Medulla oblongata (tissue), 1 donor: ENCODE measurements around the gene SAE1.
"Not testable (repeated sequence)": the region's sequence is repeated elsewhere in the genome, so short reads cannot be mapped to it uniquely, and the experiment has no call there.

Experiments used
- DNase-seq: peaks from one replicate; pipeline ENCODE4 v3.0.0-alpha.2; 2015; ENCODE audit errors: extremely low spot score

SAE1 gene

DNA sequence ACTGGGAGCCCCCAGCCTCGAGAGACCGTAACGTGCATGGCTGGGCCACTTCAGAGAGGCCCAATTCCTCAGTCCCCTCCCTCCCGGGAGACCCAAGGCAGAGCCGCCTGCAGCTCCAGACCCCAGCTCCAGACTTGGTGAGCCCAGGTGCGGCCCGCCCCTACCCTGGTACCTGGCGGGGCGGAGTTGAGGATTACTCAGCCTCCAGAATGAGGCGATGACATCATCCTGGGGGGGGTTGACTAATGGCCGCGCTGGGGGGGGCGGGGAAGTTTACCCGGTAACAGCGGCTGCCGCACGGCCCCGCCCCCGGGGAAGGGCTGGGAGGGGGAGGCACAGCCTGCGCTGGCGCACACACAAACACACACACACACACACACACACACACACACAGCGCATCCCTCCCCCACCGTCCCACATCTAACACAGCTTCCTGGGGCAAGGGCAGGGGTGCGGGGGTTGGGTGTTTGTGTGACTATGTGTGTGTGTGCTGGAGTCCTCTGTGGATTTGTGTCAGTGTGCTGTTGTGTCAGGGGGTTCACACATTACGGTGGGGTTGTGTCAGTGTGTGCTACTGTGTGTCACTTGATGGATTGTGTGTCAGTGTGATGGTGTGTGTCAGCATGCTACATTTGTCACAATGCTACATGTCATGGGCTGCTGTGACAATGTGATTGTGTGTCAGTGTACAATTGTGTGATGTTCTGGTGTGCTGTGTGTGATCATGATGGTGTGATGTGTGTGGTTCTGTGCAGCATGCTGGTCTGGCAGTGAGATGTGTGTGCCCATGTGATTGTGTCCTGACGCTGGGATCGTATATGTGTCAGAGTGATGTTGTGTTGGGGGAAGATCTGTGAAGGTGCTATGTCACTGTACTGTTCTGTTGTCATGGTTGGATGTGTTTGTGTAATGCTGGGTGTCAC, 110.6 kb downstream of the SAE1 start:
- no peak for DNase-seq

DNA sequence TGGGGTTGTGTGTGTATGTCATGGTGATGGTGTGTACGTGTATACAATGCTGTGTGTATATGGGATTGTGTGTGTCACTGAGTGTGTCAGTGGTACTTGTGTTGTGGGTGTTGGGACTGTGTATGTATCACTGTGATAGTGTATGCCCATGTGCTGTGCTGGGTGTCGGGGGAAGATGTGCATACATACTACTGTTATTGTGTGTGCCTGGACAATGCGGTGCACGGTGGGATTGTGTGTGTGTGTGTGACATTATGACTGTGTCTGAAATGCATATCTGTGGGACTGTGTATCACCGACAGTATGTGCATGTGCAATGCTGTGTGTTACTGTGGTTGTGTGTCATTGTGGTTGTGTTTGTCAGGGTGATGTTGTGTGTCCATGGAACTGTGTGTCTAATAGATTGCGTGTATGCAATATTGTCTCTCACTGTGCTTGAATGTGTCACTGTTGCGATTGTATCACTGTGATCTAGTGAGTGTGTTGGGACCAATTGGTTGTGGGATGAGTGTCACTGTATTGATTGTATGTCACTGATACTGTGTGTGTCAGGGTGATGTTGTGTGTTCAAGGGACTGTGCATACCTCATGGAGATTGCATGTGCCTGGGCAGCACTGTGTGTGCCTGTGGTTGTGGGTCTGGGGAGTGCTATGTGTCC, 111.4 kb downstream of the SAE1 start:
- DNase-seq, result no peak

DNA sequence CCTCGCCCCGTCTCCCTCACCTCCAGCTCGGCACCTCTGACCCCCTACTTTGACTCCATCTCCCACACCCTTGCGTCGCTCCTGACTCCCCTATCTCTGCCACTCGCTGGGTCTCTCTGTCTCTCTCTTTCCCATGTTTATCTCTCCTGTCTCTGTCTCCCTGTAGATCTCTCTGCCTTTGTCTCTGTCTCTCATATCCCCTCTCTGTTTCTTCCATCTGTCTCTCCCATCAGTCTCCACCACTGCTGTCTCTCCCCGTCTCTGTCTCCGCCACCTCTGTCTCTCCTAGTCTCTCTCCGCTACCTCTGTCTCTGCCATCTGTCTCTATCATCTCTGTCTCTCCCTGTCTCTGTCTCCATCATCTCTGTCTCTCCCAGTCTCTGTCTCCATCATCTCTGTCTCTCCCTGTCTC, 112.7 kb downstream of the SAE1 start:
- DNase-seq, result no peak

DNA sequence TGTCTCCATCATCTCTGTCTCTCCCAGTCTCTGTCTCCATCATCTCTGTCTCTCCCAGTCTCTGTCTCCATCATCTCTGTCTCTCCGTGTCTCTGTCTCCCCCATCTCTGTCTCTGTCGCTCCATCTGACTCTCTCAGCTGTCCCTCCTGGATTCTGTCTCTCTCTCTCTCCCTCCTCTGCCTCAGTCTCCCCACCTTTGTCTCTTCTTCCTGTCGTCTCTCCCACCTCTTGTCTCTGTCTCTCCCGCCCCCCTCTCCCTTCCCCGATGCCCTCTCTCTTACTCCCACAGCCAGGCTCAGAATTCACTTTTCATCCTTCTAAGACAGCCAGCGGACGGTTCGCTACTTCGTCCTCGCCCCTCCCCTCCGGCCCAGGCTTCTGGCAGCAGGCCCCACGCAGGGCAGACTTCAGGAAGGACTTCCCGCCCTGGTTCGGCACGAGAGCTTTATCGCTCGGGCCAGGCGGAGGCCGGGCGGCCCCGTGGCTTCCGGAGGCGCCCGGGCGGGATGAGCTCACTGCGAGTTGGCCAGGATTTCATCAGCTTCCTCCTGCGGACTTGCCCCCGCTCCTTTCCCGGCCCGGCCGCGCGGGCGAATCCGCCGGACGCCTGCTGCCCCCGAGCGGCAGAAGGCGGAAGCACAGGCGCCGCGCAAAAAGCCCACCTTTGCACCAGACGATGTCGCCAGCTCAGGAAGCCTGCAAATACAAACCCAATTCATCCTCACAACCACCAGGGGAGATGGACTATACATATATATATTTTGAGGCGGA, 113.3 kb downstream of the SAE1 start:
- DNase-seq, result peak; percentile 85

DNA sequence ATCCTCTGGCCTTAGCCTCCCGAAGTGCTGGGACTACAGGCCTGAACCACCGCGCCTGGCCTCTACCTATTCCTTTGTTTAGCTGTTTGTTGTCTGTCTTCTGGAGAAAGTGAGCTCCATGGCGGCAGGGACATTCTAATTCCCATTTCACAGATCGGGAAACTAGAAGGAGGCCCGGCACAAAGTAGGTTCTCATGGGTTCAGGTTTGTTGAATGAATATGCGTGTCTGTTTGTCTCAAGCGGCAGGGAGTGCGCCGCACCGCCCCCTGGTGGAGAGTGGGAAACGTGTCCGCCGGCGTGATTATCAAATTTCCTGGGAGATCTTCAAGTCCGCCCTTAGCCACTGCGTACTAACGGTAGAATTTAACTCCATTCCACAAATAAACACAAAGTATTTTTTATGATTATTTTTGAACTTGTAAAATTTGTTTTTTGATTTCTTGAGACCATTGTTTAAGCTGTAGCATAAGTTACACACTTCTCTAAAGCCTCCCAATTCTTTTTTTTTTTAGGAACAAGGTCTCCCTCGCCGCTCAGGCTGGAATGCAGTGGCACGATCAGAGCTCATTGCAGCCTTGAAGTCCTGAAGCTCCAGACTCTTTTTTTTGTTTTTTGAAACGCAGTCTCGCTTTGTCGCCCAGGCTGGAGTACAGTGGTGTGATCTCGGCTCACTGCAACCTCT, 116.8 kb downstream of the SAE1 start:
- DNase-seq, result peak; percentile 79

DNA sequence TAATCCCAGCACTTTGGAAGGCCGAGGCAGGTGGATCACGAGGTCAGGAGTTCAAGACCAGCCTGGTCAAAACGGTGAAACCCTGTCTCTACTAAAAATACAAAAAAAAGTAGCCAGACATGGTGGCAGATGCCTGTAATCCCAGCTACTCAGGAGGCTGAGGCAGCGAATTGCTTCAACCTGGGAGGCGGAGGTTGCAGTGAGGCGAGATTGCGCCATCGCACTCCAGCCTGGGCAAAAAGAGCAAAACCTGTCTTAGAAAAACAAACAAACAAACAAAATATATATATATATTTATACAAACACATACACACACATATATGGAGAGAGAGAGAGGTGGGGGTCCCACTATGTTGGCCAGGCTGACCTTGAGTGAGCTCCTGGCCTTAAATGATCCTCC, 122.4 kb downstream of the SAE1 start:
- not testable (repeated sequence) for DNase-seq

DNA sequence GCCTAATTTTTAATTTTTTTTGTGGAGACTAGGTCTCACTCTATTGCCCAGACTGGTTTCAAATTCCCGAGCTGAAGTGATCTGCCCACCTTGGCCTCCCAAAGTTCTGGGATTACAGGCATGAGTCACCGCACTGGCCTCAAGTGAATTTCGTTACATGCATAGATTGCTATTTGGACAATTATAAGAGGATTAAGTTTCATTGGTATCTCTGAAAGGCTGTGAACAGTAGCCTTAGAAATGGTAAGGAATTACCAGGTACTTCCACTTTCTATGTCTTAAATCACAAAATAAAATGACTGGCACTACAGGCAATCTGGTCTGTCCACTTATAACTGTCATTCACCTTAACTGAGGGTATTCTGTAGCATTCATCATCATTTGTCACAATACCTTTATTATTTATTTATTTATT, 122.8 kb downstream of the SAE1 start:
- DNase-seq, result no peak

DNA sequence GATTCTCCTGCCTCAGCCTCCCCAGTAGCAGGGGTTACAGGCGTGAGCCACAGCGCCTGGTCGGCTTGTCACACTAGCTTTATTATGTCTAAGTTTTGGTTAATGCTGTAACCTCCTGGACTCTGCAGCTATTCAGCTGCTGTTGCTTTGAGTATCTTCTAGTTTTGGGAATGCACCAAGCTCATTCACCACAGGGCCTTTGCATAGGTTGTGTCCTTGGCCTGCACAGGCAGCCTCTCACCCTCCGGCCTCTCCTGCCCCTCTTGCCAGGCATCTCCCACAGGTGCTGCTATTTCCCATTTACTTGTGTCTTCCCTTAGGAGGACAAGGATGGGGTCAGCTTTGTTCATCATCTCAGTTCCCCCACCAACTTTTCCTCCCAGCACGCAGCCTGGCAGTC, 123.3 kb downstream of the SAE1 start:
- no peak for DNase-seq

DNA sequence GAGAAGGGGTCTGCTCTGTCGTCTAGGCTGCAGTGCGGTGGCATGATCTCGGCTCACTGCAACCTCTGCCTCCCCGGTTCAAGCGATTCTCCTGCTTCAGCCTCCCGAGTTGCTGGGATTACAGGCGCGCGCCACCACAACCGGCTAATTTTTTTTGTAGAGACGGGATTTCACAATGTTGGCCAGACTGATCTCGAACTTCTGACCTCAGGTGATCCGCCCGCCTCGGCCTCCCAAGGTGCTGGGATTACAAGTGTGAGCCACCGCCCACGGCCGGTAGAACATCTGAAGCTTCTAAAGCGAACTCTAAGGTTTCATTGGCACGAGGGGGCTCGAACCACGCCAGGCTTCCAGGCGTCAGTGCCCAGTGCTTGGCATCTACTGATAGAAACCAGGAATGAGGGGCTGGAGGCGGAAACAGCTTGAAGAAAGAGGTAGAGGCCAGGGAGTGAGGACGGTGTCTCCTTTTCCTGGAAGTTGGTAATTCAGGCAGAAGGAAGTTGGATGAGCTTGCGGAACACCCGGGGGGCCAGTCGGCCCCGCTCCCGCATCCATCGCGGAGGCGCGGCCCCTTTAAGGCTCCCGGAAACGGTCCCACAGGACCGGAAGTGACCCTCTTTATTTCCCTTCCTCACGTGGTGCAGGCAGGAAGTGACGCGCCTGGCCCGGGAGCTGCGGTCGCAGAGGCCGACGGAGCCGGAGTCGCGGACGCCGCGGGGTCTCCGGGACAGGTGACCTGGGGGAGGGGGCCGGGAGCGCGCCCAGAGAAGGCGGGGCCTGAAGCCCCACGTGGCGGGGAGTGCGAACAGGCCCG, 125.5 kb downstream of the SAE1 start, which contains the start of gene CCDC9:
TSS of gene CCDC9 (plus strand) at position 647 of the 814 bp plus-strand sequence. CDS start 1,876 bp downstream, outside the sequence.
- peak; percentile 97 for DNase-seq

DNA sequence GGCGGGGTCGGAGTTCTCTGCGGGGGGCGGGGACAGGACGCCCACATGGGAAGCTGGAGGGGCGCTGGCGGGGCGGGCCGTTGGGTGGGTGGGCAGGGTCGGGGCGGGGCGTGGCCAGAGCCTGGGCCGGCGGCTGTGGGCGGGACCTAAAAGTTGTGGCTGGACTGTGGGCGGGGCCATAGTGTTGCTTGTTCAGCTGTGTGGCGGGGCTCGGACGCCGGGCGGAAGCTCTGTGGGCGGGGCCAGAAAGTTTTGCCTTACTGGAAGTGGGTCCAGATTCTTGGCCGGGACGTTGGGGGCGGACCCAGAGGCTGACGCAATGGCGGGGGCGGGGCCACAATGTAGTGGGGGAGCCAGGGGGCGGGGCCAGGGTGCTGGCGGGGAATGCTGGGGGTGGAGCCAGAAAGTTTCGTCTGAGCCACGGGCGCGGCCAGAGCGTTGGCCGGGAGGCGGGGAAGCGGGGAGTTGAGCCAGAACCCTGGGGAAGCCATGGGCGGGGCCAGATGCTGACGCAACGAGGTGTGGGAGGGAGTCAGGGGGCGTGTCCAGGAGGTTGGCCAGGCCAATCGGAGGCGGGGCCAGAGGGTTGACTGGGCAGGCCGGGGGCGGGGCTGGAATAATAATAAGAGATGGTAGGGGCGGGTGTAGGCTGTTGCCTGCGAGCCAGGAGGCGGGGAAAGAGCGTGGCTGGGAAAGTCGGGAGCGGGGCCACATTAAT, 126.2 kb downstream of the SAE1 start:
- peak; percentile 99 for DNase-seq

DNA sequence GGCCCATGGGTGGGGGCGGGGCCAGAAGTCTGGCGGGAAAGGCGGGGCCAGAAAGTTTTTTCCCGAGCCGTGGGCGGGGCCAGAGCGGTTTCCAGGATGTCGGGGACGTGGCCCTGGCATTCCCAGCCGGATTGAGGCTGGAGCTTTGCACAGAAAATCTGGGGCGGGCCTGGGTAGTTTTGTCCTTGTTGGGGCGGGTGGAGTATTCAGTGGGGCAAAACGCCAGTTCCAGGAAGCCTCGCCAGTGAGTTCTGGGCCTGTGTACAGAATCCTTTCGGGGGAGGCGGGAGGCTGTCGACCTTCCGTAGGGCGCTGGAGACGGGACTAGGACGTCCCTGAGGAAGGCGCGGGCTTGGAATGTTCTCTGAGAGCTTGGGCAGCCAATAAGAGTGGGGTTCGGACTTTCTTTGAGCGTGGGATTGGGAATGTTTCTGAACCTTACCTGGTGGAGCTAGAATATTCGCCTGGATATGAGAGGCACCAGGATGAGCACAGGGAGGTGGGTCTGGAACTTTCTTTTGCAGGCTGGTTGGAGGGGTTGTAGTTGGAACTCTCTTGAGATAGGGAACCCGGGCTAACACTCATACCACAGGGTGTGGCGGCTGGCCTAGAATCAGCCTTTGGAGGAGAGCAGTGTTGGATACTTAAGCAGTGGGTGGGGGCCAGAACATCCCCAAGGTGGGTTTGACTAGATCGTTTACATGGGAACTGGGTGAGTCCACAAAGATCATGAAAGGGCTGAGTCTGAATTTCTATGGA, 127.0 kb downstream of the SAE1 start:
- no peak for DNase-seq

DNA sequence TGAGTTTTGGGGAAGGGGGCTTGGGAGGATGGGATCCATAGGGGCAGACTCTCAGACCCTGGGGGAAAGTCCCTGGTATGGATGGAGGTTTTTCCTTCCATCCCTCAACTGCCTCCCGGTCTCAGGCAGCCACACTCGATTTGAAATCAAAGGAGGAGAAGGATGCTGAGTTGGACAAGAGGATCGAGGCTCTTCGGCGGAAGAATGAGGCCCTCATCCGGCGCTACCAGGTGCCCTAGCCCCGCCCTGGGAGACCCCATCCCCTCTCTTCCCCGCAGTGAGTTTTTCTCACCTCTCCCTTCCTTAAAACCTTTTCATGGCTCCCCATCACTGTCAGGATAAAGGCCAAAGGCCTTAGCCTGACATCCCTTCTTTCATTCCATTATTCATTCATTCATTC, 127.8 kb downstream of the SAE1 start:
- no peak for DNase-seq

DNA sequence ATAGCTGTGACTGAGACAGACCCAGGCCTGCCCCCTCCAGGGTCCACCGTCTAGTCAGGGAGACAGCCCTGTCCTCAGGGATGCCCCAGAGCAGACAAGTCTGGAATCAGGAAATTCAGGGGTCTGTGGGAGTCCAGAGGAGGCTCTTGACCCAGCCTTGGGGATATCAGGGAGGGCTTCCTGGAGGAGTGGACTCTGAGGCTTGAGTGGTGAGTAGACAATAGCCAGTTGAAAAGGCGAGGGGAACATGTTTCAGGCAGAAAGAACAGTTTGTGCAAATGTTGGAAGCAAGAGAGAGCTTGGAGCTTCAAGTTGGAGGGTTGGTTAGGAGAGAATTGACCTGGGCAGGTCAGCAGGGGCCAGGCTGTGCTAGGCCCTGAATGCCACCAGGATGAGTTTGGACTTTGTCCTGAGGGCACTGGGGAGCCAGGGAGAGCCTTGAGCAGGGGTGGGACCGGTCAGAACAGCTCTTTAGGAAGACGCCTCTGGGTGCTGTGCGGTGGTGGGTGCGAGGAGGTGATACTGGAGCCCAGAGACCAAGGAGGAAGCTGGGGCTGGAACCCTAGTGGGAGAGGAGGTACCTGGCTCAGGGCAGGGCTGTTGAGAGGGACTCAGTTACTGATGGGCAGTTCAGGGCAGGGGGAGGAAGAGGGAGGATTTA, 128.4 kb downstream of the SAE1 start:
- DNase-seq, result no peak
